Anterior cingulate cortex (tissue), 58 donors: ENCODE measurements around the gene CFAP299.
"Not testable (repeated sequence)": the region's sequence is repeated elsewhere in the genome, so short reads cannot be mapped to it uniquely, and the experiment has no call there.

ENCODE experiments used
- DNase-seq, 58 donors: peaks; one replicate each; lab custom pipeline; 2025; lab: John Stamatoyannopoulos, UW

The CFAP299 gene

DNA sequence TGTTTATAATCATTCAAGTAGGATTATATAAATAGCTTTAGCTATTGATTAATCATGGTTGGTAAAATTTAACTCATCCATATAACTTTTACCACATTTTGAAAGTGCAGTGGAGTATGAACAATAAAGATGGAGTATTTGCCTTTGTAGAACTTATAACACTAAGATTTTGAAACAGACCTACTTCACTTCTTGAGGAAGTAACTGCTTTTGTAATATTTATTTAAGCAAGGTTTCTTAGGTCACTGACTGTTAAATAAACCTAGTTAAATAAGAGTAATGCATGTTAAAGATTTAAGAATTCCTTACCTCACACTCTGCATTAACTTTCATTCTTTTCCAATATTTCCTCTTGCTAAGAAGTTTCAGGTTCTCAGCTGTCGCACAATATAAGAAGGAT is 242.5 kb downstream of the CFAP299 start:
- no peak for DNase-seq

DNA sequence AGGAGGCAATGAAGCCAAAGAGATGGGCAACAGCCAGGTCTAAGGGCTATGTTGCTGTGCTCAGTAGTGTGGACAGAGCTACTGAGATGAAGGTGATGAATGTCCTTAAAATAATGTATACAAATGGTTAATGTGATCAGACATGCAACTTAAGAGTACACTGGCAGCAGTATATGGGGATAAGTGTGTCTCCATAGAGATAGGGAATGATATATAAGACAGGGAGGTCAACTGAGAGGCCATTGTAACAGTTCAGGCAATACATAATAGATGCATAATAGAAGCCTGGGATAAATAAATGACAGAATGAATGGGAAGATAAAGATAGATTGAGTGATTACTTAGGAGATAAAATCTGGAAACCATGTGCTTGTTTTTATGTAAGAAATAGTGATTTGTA is 250.0 kb downstream of the CFAP299 start:
- DNase-seq, result no peak

DNA sequence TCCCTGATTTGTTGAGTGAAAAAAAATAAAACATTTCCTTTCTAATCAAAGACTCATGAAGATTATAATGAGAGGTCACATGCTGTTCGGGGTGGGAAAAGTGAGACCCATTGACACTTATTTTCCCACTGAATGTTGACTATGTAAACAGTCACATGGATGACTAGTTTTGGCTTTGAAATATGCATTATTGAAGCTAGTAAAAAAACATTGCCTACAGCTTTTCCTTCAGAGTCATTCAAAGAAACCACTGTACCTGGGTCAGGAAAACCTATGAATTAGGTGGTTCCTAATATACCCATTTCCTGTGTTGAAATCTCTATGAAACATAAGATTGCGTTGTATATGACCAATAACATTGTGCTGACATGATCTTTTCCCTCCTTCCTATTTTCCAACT is 251.2 kb downstream of the CFAP299 start:
- DNase-seq, result no peak

DNA sequence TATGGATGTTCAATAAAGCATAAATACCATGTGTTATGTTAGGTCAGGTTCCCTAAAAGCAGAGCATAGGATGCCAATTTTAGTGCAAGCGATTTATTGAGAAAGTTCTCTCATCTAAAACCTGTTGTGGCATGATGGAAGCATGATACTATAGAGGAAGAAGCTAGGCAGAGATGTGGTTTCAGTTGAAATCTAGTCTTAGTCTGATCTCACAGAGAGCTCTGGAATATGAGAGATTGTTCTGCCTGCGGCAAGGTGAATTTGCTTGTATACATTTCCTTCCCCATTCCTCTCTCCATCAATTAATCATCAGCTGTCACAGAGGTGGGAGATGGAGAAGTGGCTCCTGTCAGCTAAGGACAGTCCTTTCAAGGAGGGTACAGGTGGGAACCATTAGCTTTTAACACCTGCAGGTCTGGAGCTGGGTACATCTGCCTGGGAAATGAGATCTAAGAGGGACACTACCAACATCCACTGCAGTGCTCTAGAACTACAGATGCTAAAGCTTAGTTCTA is 252.4 kb downstream of the CFAP299 start:
- DNase-seq, result no peak

DNA sequence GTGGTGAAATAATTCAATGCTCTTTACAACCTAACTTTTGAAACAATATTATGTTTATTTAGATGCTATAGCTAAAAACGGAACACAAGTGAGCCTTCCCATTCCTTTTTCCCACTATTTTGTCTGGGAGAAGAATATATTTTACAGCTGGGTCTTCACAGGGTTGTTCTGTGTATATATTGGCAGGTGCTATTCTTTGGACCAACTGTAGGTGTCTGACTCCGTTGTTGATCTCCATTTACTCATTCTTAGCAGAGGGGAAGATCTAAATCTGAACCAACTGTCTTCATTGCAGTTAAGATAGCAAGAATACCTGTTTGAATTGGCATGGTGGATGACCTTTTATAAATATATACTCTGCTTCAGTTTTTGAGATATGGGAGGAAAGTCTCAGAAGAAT is 257.4 kb downstream of the CFAP299 start:
- no peak for DNase-seq

DNA sequence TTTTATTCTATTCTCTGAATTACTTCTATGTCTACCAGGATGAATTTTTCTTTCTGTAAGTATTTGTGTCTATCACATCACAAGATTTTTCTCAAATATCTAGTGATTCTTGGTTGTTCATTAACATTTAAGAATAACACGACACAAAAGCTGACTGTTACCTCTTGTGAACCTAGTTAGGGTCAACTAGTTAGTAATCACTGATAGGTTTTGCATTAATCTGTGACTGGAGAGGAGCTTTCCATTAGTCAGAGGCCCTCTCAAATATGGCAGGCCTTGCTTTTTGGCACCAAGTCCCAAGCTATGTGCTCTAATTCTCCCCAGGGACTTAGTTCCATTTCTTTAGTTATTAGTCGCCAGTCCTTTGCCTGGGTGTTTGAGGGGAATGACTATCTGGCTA is 259.2 kb downstream of the CFAP299 start:
- no peak for DNase-seq

DNA sequence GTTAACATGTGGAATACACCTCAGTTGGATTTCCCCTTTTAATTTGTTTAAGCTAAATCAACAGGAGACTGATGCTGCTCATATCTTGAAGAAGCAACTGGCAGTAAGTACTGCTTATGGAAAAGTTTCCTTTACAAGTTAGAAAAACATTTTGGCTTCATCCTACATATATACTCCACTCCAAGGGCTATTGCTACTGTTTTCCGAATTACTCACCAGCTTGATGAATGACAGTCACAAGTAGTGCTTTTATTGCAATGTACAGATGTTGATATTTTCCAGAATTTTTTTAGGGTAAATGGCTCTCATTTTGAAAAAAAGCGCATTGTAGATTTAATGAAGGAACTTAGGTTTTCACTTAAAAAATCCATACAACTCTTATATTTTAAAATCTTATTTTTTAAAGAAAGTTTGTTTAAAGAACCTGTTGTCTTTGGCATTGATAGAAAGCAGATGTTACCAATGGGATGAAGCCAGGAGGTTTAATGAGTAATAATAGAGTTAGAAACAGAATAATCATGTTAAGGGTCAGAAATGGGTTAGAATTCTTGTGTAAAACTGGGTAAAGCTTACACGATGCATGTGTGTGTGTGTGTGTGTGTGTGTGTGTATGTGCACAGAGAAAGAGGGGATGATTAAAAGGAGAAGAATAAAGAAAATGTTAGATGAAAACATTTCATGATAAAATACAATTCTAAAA is 272.9 kb downstream of the CFAP299 start:
- DNase-seq, result no peak

DNA sequence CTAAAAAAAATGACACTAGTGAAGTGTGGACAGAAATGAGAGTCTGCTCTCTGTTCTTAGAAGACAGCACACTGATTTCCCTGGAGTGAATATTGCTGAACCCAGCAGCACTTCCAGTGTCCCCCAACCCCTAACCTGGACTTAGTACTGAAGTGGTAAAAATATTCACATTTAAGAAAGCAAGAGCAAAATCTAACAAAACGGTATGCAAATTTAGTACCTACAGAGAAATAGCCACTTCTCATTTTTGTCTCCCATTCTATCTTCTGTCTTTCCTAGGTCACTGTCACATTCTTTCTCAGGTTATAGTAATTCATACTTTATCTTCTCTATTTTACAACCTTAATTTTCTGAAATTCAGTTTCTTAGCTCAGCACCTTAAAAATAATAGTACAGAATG is 274.7 kb downstream of the CFAP299 start:
- no peak for DNase-seq

DNA sequence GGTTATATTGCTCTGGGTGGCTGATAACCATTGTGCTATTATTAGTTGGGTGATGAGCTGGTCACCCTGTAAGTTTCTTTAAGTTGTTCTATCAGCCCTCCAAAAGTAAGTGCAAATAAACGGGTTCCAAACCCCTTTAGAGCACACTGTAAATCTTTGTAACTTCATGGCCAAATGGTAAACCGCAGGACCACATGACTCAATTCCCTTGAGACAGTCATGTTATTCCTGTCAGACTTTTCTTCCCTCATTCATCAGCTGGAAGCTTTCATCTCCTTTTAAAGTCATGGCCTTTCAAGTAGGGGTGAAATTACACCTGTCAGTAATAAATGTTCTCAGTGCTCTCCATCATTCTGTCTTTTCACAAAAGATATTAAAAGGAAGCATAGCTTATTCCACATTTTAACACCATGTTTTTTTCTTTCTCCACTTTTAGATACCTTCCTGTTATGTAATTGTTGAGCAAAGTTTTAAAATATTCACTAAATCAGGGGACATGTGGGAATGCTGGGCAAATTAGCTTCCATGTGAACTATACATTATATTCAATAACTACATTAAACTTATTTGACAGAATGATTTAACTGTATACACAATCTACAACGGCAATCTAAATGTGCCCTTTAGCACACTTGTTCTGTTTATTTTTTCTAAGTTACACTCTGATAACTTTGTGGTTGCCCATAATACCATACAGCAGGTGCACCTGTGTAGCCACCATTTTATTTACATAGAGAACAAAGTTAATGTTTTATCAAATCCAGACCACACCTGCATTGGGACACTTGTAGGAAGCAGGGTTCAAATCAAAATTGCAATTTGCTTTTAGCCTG is 275.5 kb downstream of the CFAP299 start:
- no peak for DNase-seq

DNA sequence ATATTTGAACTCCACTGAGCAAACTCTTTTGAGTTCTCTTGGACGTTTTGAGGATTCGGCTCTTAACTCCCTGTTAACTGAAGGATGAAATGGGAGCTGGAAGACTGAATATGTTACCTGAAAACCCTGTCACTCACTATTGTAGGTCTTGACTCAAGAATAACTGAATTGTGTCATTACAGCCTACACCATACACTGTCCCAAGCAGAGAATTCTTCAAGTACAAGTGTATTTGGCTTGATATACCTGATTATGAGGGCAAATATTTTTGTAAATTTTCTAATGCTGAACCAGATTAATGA is 276.1 kb downstream of the CFAP299 start:
- no peak for DNase-seq

DNA sequence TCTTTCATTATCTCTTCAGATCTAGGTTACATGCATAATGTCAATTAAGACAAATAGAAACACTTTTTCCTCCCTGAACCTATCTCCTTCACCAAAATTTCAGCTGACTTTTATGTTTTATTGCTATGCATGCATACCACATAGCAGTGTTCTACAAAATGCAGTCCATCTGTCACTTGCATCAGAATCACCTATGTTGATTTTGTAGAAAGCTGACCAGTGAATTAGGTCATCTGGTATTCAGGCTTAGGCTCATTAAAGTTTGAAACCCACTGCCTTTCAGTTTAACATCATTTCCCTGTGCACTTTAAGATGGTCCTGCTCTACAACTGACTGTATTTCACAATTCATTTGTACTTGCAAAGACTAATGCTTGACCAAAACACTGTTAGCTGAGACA is 277.9 kb downstream of the CFAP299 start:
- no peak for DNase-seq

DNA sequence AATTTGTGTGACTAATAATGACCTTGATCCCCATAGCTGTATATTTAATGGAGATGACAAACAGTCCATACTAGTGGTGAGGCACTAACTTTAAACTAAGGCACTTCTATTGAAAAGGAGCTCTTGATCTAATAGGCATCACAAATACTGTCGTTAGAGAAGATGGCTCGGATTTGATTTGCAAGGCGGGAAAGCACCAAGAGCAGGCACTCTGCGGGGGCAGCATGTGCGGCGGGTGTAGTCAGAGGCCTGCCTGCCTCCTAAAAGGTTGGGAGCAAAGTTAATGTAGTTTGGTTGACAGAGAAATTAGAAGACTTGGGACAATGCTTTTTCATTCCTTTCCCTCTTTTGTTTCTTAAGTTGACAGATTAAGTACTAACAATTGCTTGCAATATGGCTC is 278.8 kb downstream of the CFAP299 start:
- DNase-seq, result no peak

DNA sequence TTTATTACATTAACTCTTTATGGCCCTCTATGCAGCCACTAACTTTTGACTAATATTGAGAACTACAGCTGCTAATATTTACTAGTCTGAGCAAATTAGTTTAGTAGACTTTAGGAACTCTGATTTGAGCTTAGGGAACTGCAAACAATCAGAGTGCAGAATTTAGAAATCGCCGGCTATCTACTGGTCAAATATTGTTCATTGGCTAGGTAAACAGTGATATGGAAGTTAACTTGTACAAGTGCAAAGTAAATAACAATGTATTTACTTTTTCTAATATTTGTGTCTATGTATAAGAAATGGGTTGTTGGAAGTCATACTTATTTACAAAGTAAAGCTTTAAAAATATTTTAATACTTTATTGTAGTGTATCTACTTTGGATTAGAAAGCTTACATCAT is 279.6 kb downstream of the CFAP299 start:
- DNase-seq, result no peak

DNA sequence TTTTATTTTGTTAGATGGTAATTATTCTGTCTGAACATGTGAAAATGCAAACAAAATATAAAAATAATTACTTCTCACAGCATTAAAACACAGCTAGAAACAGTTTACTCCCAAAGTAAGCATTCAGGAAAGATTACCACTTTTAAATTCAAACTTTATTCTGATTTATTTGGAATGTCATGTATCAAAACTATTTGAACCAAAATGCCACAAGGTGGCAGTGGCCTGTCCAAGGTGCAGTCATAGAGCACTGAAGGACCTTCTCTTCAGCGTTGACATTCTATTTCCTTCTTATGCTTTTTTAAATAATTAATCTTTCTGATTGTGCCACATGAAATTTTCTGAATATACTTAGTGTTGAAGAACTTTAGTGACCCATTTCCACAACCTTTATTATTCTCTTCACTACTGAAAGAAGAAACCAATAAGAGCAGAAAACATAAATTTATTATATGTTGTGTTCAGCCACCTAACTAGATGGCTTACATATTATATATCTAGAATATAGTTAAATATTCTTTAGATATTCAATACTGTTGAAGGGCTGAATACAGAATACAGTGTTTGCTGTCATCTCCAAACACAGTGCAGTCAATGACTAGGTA is 283.6 kb downstream of the CFAP299 start:
- no peak for DNase-seq

DNA sequence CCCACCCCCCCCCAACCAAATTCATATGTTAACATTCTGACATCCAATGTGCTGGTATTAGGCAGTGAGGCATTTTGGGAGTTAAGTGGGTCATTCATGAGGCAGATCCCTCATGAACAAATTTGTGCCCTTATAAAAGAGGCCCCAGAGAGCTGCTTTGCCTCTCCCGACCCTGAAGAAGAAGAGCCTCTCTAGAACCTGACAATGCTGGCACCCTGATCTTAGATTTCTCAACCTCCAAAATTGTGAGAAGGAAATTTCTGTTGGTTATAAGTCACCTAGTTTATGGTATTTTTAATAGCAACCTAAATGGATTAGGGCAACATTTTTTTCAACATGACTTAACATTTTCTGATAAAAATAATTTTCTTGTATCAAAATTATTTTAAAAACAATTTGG is 296.3 kb downstream of the CFAP299 start:
- no peak for DNase-seq

DNA sequence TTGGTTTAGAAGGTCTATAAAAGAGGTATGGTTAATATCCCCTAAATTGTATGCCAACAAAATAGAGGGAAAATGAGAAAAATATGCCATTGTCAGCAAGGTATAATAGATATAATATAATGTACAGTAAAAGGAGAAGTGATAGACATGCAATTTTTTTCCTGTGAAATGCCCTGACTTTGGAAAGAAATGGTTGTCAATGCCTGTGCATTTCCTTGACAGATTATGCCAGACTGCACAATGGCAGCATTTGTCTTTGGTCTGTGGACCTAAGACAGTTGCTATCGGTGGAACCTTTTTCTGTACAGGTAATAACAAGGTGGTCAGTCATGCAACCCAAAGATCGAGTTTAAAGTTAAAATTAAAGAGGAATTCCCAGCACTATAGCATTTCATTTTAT is 301.7 kb downstream of the CFAP299 start:
- no peak for DNase-seq

DNA sequence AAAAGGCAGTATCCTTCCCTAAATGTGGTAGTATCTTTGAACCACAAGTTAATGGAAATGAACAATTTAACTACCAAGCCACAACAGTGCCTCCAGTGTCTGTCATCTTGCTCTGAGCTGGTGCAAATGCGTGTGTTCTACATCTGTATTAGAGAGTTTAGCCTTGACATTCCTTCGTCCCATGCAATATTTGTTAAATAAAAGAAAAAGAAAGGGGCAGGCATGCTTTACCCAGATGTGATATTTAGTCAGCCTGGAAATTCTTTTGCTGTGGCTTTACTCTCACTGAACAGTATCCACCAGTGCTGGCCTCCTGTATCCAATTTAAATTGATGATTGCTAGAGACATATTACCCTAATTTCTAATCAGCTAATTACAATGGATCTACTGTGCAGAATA is 310.5 kb downstream of the CFAP299 start:
- DNase-seq, result no peak

DNA sequence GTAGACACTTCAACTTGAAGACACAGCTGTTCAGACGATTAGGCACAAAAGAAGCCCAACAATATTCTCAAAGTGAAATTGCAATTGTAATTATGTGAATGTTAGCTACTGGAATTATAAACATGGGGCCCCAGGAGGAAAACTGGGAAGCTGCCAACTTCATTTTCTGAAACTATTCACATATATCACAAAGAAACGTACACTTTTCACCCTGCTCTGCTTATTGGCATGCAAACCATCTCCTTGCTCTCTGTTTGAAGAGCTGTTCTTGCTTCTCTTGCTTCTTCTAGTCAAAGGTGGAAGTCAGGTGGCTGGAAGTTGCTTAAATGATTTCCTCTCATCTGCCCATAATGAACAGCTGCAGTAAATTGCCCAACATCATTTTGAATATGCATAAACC is 320.1 kb downstream of the CFAP299 start:
- DNase-seq, result no peak

DNA sequence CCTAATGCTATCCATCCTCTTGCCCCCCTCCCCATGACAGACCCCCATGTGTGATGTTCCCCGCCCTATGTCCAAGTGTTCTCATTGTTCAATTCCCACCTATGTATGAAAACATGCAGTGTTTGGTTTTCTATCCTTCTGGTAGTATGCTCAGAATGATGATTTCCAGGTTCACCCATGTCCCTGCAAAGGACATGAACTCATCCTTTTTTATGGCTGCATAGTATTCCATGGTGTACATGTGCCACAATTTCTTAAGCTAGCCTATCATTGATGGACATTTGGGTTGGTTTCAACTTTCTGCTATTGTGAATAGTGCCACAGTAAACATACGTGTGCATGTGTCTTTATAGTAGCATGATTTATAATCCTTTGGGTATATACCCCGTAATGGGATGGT is 334.6 kb downstream of the CFAP299 start:
- not testable (repeated sequence) for DNase-seq

DNA sequence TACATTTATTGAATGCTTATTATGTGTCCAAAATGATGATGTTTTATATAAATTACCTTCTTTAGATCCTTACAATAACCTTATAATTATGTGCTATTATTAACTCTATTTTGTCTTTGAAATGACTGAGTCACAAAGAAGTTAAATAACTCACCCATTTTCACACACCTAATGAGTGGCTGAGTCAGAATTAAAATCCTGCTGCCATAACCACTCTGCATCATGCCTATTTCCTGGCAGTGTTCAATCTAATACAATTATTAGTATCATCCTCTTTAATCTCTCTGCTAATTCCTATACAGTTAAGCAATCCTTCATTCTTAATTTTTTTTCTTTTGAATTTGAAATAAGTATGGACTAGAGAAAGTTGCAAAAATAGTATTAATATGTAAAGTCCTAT is 342.9 kb downstream of the CFAP299 start:
- no peak for DNase-seq

DNA sequence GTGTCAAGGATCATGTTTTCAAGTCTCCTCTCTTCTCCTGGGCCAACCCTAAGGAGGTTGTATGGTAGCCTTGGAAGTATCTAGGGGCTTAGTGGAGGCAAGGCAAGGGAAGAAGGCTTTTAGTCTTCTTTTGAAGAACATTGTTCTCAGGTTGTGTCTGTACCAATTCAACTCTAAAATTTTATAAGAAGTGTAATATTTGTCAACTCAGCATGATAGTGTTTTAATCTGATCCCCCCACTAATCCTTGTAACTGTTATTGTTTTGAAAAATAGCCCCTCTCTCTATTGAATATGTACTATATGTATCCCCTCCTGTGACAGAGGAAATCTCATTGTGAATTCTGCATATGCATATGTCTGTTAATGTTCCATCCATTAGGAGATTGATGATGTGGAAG is 345.4 kb downstream of the CFAP299 start:
- no peak for DNase-seq

DNA sequence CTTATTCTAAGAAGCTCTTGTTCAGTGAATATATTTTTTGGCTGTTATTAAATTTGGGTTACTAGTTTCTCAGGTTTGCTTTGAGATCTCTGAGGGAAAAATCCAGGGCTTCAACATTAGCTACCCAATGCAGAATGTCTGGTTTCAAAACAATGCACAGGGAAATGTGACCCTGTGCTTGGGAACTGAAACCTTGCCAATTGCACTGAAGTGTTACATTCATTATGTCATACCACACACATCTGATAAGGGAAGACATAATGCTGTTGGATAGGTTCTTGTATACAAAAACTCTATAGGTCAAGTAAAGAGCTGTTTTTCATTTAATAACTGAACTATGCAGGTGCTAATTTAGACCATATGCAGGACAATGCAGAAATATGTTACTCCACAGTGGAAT is 349.7 kb downstream of the CFAP299 start:
- no peak for DNase-seq
